ENCODE results near the gene B4GALT7.

DNA sequence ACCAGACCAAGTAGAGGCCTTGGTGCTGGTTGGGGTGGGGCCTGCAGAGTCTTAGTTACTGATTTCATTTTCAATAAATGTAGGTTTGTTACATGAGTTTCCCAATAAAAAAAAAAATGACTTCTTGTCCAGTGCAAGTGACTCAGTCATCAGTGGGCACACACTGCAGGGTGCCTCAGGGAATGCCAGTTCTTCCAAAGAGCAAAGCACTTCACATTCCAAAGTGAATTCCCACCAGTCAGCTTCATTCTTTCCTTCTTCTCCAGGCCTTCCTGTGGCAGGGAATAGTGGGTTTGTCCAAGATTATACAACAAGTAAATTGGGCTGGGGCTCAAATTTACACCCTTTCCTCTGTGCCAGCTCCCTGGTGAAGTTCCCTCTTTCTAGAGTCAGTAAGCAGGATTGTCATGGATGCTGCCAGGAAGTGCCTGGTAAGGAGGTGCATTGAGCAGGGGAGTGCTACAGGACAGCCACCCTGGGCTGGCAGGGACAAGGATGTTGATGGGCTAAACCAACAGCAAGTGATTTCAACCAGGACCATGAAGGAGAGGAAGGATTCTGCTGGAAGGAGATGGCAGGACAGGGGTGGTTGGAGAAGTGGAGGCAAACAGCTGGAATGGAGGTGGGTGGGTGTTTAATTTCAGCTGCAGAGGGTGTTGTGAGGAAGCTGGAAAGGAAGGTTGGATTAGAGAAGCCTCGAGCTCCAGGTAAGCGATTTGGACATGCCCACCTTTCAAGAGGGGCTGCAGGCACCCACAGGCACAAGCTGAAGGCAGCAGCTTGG lies 3.7 kb upstream of the B4GALT7 start:
- no peak for TF ChIP-seq POLR2A (IDR thresholded peaks at IDR 0.05)
- TF ChIP-seq, protein P1, sequence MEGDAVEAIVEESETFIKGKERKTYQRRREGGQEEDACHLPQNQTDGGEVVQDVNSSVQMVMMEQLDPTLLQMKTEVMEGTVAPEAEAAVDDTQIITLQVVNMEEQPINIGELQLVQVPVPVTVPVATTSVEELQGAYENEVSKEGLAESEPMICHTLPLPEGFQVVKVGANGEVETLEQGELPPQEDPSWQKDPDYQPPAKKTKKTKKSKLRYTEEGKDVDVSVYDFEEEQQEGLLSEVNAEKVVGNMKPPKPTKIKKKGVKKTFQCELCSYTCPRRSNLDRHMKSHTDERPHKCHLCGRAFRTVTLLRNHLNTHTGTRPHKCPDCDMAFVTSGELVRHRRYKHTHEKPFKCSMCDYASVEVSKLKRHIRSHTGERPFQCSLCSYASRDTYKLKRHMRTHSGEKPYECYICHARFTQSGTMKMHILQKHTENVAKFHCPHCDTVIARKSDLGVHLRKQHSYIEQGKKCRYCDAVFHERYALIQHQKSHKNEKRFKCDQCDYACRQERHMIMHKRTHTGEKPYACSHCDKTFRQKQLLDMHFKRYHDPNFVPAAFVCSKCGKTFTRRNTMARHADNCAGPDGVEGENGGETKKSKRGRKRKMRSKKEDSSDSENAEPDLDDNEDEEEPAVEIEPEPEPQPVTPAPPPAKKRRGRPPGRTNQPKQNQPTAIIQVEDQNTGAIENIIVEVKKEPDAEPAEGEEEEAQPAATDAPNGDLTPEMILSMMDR (IDR thresholded peaks at IDR 0.05): no peak

All from testis (tissue), 2 donors.